Epithelial cell of esophagus (primary cell): ENCODE data around the gene PPP2R5A.

Source experiments
- DNase-seq: peaks from one replicate; pipeline ENCODE4 v3.0.0; 2010; ENCODE audit warnings: low read depth
- H3K4me3 ChIP-seq: 2 replicates; pipeline ENCODE4 v1.5.1; 2011; ENCODE audit warnings: mild to moderate bottlenecking, low read length, control low read depth
- TF ChIP-seq, protein P1 (sequence below): IDR thresholded peaks from 2 replicates; pipeline ENCODE4 v1.5.1; 2011; ENCODE audit warnings: low read depth, mild to moderate bottlenecking, low read length, control low read depth, inconsistent platforms; ENCODE audit not compliant: insufficient read depth; ENCODE audit errors: missing control alignments

Gene PPP2R5A

DNA sequence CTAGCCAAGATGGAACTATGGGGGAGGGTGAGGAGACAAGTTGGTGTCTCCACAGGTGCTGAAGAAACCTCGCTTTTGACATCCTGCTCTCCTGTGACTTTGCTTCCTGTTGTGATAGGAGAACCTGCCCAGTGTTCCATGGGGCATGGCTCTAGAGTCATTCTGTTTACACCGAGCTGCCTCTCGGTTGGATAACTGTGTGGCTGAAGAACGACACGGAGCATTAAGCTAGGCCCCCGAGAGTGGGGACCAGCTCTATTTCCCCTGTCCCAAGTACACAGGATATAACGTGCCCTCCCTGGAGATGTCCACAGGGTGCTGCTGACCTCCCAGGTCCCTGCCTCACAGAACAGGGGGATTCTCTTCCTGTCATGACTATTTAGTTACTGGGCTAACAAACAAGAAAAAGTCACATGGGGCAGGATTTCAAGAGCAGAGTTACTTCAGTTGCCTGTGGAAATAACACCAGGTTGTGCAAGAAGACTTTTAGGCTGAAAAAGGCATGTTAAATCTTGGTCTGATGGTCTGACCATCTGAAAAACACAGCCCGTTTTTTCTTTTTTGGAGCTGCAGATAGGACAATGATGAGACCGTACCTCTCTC is 29.4 kb upstream of the PPP2R5A start:
- no peak for DNase-seq
- H3K4me3 ChIP-seq = no peak overlapping the region
- TF ChIP-seq, protein P1, sequence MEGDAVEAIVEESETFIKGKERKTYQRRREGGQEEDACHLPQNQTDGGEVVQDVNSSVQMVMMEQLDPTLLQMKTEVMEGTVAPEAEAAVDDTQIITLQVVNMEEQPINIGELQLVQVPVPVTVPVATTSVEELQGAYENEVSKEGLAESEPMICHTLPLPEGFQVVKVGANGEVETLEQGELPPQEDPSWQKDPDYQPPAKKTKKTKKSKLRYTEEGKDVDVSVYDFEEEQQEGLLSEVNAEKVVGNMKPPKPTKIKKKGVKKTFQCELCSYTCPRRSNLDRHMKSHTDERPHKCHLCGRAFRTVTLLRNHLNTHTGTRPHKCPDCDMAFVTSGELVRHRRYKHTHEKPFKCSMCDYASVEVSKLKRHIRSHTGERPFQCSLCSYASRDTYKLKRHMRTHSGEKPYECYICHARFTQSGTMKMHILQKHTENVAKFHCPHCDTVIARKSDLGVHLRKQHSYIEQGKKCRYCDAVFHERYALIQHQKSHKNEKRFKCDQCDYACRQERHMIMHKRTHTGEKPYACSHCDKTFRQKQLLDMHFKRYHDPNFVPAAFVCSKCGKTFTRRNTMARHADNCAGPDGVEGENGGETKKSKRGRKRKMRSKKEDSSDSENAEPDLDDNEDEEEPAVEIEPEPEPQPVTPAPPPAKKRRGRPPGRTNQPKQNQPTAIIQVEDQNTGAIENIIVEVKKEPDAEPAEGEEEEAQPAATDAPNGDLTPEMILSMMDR = no peak

DNA sequence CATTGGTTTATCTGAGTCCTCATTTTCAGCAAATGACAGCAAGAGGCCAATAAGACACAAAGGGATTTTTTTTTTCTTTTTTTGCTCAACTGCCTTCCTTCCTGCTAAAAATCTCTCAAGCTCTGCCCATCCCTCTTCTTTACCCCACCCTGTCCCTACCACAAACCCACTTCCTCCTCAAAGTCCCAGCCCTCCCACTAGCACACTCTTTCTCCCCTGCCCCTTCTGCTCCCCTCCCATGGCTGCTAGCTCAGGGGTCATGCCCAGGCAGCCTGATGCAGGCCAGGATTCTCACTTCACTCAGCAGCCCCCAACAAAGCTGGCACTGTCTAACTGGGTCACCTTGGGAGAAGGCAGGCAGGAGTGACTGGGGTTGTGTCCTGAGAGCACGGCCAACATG is 28.8 kb upstream of the PPP2R5A start:
- no peak overlapping the region for H3K4me3 ChIP-seq
- TF ChIP-seq, protein P1 = no peak
- no peak for DNase-seq

DNA sequence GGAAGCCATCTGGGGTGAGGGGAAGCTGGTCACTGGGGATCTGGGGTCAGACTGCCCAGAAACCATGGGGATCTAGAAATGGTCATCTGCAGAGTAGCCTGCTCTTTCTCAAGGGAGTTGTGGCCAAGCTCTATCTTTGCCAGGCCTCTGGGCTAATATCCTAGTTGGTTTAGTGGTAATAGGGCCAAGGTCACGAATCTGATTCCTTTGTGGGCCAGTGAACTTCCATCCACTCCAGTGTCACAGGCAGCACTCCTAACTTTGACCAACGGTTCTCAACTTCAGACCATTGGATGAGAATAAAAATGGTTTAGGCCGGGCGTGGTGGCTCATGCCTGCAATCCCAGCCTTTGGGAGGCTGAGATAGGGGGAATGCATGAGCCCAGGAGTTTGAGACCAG is 28.1 kb upstream of the PPP2R5A start:
- H3K4me3 ChIP-seq = no peak overlapping the region
- TF ChIP-seq, protein P1 = no peak
- DNase-seq = no peak

DNA sequence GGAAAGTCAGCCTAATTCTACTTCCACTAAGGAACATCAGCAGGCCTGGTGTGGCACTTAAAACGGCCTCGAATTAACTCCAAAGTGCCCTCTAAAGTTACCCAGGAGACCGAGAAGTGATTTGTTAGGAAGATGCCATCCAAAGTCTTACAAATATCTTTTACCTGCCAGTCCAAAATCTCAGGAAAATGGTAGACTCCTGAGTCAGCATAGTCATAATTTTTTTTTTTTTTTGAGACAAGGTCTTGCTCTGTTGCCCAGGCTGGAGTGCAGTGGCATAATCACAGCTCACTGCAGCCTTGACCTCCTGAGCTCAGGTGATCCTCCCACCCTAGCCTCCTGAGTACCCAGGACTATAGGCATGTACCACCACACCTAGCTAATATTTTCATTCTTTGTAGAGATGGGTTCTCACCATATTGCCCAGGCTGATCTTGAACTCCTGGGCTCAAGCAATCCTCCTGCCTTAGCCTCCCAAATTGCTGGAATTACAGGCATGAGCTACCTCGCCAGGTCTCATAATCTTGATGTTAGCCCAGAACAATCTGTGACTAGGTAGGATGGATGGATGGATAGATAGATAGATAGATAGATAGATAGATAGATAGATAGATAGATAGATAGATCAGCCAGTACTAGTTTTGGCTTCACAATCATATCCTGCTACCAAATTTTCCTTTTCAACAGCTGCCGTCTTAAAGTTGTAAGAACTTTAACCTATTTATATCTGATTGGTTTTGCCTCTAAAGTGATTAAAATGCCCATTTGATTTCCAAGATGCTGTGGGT is 25.3 kb upstream of the PPP2R5A start:
- no peak overlapping the region for H3K4me3 ChIP-seq
- TF ChIP-seq, protein P1 = no peak

DNA sequence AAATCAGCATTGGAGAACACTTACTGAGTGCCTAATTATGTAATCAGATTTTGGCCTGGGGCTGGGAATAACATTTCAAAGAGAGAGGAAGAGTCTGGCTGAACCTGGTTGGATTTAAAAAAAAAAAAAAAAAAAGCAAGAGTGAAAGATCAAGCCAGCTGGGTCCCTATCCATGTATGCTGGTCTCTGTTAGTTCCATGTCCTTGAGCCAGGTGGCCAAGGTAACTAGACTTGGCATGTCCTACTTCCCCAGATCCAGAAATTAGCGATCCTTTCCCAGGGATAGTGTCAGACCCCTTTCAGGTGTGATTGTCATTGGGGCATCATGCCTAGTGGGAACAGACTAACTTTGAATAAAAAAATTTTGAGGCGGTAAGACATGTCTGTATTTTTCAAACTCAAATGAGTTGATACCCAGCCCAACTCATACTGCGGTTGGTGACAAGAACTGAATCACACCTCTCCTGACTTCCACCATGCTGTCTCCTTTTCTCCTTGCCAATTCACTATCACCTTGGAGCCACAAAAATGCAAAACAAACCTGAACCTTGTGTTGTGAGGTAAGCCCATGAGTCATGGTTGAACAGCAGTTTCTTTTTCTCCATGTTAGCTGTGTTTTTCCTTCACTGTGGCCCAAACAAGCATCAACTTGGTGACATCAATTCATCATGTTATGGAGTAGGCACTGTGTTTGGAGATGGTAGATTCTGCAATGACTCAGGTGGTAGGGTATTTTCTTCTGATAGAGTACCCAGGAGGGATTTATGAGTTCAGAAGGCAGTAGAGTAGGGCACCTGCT is 24.5 kb upstream of the PPP2R5A start:
- DNase-seq = peak; percentile 99
- TF ChIP-seq, protein P1 = no peak
- no peak overlapping the region for H3K4me3 ChIP-seq

More for the DNA sequence above, 25.3 kb upstream of the PPP2R5A start:
- no peak for DNase-seq

DNA sequence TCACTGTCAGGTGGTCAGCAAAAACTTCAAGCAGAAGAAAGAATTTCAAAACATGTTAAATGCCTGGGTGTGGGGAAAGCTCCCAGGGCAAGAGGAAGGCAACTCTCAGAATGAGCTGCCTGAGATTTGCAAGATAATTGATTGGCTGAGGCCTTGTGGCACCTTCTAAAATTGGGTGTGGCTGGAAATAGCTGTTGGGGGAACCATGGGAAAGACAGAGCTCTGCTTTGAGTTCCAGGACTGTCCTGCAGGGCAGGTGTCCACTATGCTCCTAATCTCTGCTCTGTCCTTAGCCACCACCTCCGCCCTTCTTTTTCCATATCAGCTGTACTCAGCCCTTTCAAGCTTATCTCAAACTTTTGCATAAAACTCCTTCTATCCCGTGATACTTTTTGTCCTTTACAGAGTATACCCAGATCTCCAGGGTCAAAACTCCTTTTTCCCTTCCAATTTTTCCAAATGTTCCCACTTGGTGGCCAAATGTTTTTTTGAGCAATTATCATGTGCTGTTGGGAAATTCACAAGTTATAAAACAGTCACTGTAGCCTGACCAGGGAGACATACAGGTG is 23.8 kb upstream of the PPP2R5A start:
- DNase-seq = no peak
- H3K4me3 ChIP-seq = no peak overlapping the region
- TF ChIP-seq, protein P1 = no peak
